GM12878 (cell line): Measurements from ENCODE around the gene CD163L1.

Experiments
- E2F4 ChIP-seq: IDR thresholded peaks from 2 replicates; pipeline ENCODE4 v1.6.1; 2012; ENCODE audit warnings: low read depth, low read length, improper control_type of control experiment
- EP300 ChIP-seq, 2 experiments: fragments of 150-350 bp in 1 of 2; IDR thresholded peaks; 2 replicates each; pipeline ENCODE4 v1.6.1; 2011 to 2012; ENCODE audit warnings: low read depth in 2 of 2, low read length in 2 of 2, borderline replicate concordance in 1 of 2, improper control_type of control experiment in 1 of 2, inconsistent platforms in 1 of 2; ENCODE audit not compliant: control insufficient read depth in 1 of 2
- MYC ChIP-seq: IDR thresholded peaks from 2 replicates; pipeline ENCODE4 v1.6.1; 2011; ENCODE audit warnings: mild to moderate bottlenecking, low read length, moderate library complexity, inconsistent platforms; ENCODE audit not compliant: insufficient read depth, insufficient replicate concordance, insufficient read length, severe bottlenecking

GRCh38 chr12:7321624-7322023 lies 122.3 kb downstream of the CD163L1 start:
- TF ChIP-seq E2F4 (no peak), EP300 (IDR thresholded peaks at IDR 0.05; ENCODE audit: borderline replicate concordance in 1 of 2, control insufficient read depth in 1 of 2, low read depth in 2 of 2, low read length in 2 of 2) (no peak), MYC (no peak)
